Cardiac fibroblast (primary cell): ENCODE results near the gene CLCA2.

Experiments used
- DNase-seq, 2 donors: peaks; one replicate each; pipeline versions ENCODE4 v3.0.0 to v3.0.0-alpha.2; 2010; ENCODE audit warnings: low read depth in 2 of 2
- H3K4me3 ChIP-seq, 2 donors: replicated peaks in 1 of 2; 1 replicate in 1 of 2; 2 replicates in 1 of 2; pipeline ENCODE4 v1.5.1; 2011; ENCODE audit warnings: low read depth in 2 of 2, low read length in 2 of 2, mild to moderate bottlenecking in 2 of 2, moderate library complexity in 1 of 2
- TF ChIP-seq, protein P1 (sequence below): IDR thresholded peaks from one replicate; pipeline ENCODE4 v1.5.1; 2011; ENCODE audit warnings: low read depth, mild to moderate bottlenecking, low read length, inconsistent platforms

CLCA2 gene

DNA sequence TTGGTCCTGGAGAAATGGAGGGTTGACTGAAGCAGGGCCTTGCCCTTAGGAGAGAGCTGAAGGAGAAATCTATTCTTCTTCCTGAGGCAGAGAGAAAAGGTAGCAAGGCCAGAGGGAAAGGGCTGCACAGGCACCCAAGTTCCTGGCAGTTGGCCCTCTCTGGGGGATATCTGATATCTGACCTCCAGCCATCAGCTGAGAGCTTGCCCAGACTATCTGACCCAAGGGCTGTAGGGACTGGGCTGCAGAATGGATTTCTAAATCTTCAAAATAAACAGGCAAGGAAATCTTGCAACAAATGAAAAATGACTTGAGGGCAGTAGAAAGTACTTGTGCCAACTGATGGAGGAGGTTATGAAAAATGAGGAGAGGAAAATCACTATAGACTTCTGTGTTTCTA lies 498 bp upstream of the CLCA2 start:
- TF ChIP-seq, protein P1, sequence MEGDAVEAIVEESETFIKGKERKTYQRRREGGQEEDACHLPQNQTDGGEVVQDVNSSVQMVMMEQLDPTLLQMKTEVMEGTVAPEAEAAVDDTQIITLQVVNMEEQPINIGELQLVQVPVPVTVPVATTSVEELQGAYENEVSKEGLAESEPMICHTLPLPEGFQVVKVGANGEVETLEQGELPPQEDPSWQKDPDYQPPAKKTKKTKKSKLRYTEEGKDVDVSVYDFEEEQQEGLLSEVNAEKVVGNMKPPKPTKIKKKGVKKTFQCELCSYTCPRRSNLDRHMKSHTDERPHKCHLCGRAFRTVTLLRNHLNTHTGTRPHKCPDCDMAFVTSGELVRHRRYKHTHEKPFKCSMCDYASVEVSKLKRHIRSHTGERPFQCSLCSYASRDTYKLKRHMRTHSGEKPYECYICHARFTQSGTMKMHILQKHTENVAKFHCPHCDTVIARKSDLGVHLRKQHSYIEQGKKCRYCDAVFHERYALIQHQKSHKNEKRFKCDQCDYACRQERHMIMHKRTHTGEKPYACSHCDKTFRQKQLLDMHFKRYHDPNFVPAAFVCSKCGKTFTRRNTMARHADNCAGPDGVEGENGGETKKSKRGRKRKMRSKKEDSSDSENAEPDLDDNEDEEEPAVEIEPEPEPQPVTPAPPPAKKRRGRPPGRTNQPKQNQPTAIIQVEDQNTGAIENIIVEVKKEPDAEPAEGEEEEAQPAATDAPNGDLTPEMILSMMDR: no peak
- H3K4me3 ChIP-seq: no peak overlapping the region
- DNase-seq: no peak

DNA sequence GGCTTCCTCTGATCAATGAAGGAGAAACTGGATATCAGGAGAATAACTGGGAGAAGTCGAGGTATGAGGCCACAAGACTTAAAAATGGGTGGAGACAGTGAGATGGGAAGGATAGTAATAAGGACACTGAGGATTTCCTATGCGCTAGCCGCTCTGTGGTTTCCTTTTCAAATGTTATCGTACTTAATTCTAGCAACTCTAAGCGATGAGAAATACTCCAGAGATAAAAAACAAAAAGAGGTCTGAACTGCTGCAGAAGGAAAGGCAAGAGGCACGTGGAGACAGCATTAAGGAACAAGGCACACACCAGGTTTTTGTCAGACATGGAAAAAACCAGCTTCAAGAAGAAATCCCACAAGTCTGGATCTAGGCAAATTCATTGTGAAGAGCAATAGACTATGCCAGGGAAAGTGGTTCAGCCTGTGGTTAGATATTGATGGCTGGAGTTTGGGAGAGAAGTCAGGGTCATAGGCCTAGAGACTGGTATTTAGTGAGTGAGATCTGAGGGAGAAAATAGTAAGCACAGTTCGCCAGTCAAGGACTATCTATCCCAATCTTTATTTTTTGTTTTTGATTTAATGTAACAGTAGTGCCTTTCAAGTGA lies 5.3 kb downstream of the CLCA2 start:
- DNase-seq: peak; percentile 14 to 57
- H3K4me3 ChIP-seq: no peak overlapping the region
- TF ChIP-seq, protein P1: no peak

DNA sequence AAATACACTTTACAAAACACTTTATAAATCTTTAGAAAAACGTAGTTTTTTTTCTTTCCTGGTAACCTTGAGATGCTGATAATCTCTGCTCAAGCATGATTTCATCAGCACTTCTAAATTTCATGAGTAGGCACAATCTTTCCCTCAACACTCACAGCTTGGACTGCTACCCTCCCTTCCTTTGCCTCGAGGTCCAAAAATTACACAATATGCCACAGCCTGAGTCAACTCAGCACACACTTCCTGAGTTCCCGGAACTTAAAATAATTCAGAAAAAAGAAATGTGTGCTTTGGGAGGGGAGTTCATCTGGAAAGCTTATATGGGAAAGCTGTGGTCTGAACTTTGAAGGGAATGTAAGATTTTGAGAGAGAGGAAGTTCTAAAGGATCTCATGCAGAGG lies 5.9 kb downstream of the CLCA2 start:
- H3K4me3 ChIP-seq: no peak overlapping the region
- DNase-seq: peak; percentile 97

DNA sequence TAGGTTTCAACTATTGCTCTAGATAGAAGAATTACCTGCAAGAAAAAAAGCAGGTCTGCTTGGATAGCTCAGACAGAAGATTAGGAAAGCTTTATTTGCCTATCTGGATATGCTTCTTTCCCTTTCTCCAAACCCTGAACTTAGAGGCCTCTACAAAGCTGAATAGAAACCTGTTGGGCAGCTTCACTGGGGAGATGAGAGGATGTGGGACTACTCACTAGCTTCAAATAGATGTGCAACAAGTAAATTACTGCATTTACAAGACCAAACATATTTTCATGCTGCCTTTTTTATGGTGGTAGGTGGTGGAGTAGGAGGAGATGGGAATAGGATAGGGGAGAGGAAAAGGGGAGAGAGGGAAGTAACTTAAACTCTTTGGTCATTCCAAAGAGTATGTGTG lies 6.4 kb downstream of the CLCA2 start:
- TF ChIP-seq, protein P1: no peak
- no peak for DNase-seq
- H3K4me3 ChIP-seq: no peak overlapping the region

More for the DNA sequence above, 5.9 kb downstream of the CLCA2 start:
- TF ChIP-seq, protein P1: no peak

DNA sequence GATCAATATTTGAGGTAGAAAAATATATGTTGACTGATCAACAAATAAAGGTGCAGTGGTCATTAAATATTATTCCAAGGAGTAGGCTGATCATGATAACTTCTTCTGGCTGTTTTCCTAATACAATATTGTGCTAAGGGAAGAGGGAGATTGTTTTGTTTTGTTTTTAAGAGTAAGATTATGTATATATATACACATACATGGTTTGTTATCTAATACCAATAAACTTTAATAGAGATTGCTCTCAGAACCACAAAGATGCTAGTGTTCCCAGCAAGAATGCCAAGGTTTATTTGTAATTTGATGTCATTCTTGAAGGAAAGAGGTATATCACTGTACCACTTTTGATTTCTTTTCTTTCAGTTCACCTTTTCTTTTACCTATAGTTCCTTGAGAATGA lies 10.1 kb downstream of the CLCA2 start:
- TF ChIP-seq, protein P1: no peak
- H3K4me3 ChIP-seq: no peak overlapping the region
- no peak for DNase-seq

DNA sequence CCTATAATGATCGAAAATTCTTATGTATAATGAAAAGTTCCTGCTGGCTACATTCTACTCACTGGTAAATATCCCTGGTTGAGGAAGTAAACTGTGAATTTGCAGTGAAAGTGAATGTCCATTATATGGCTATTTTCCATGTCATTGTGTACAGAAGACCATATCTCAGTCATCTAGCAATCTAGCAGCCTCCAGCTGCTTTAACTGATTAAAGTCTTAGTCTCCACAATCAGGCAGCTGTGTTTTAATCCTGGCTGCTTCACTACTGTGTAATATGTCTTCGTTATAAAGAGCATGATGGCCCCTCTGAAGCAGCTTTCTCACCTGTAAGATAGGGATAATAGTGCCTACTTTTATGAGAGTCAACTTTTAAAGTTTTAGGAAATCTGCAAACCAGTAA lies 11.4 kb downstream of the CLCA2 start:
- no peak for DNase-seq
- H3K4me3 ChIP-seq: no peak overlapping the region
- TF ChIP-seq, protein P1: no peak

DNA sequence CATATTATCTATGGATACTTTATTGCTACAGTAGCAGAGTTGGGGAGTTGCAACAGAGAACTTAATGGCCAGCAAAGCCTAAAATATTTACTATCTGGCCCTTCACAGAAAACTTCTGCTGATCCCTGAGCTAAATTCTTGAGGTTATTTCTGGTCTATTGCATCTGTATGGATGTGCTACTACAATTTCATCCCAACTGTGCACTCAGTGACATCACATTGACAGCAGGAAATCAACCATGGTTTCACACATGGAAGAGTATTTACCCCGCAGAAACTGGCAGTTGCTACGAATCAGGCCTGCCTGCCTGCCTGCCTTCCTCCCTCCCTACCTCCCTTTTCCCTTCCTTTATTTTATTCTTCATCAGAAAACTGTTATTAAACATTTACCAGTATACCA lies 12.1 kb downstream of the CLCA2 start:
- TF ChIP-seq, protein P1: no peak
- no peak for DNase-seq
- no peak overlapping the region for H3K4me3 ChIP-seq
